ENCODE data around the gene CEP162.

DNA sequence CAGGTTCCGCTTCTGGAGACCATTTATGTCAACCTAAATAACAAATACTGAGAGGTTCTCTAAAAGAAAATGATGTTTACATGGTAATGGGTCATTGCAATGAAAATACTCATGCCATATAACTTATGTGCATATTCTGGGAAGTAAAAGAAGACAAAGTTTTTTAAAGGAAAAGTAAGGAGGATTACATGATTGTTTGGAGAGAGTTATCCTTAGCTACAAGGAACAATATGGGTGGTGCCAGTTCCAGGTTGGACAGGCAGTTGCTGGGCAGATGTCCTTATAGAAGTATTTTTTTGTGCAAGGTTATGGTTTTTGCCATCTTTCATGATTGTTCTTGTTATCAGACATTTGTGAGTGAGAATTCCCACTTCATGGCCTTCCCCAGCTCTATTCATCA is 141.4 kb downstream of the CEP162 start:
- TF ChIP-seq EP300 (IDR thresholded peaks at IDR 0.05; ENCODE audit: borderline replicate concordance in 1 of 2, low read depth in 2 of 2, low read length in 2 of 2): no peak
- TF ChIP-seq, protein P1, sequence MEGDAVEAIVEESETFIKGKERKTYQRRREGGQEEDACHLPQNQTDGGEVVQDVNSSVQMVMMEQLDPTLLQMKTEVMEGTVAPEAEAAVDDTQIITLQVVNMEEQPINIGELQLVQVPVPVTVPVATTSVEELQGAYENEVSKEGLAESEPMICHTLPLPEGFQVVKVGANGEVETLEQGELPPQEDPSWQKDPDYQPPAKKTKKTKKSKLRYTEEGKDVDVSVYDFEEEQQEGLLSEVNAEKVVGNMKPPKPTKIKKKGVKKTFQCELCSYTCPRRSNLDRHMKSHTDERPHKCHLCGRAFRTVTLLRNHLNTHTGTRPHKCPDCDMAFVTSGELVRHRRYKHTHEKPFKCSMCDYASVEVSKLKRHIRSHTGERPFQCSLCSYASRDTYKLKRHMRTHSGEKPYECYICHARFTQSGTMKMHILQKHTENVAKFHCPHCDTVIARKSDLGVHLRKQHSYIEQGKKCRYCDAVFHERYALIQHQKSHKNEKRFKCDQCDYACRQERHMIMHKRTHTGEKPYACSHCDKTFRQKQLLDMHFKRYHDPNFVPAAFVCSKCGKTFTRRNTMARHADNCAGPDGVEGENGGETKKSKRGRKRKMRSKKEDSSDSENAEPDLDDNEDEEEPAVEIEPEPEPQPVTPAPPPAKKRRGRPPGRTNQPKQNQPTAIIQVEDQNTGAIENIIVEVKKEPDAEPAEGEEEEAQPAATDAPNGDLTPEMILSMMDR (IDR thresholded peaks at IDR 0.05; ENCODE audit: control extremely low read depth in 1 of 3, insufficient read depth in 1 of 3, low read depth in 1 of 3, low read length in 3 of 3): no peak
- no peak for TF ChIP-seq POLR2A (IDR thresholded peaks at IDR 0.05; ENCODE audit: control extremely low read depth in 1 of 2, low read depth in 2 of 2, low read length in 2 of 2)
- TF ChIP-seq ZNF274 (IDR thresholded peaks at IDR 0.05; ENCODE audit: borderline replicate concordance, extremely low read depth, low read length): no peak
- no peak for TF ChIP-seq CEBPB (IDR thresholded peaks at IDR 0.05; ENCODE audit: low read depth, low read length)
- TF ChIP-seq CBX5 (IDR thresholded peaks at IDR 0.05; ENCODE audit: low read depth, low read length): no peak
- TF ChIP-seq TEAD4 (IDR thresholded peaks at IDR 0.05; ENCODE audit: low read depth, low read length): no peak
- TF ChIP-seq TAF1 (IDR thresholded peaks at IDR 0.05; ENCODE audit: low read depth, low read length): no peak
- no peak for TF ChIP-seq POLR2AphosphoS5 (IDR thresholded peaks at IDR 0.05; ENCODE audit: low read depth, low read length)

Measured in H1 (cell line).